Hematopoietic multipotent progenitor cell treated with erythropoietin and hydrocortisone succinate and interleukin-3 and kit ligand, for 8 days (in vitro differentiated cells): ENCODE data around the gene BRAF.
A peak's percentile ranks its signal among the peaks of the same experiment; 100 is the strongest.
"Not testable (repeated sequence)": the region's sequence is repeated elsewhere in the genome, so short reads cannot be mapped to it uniquely, and the experiment has no call there.

Experiments used
- DNase-seq: peaks from one replicate; pipeline ENCODE4 v3.0.0-alpha.2; 2015

BRAF gene

GRCh38 chr7:140924821-140925421 is at the start of gene BRAF:
Gene BRAF (minus strand): TSS chr7:140924929. CDS start chr7:140924703, 226 bp downstream.
- peak; percentile 87 for DNase-seq

- no peak for DNase-seq
Observed at GRCh38 chr7:140972876-140973829, 48.4 kb upstream of the BRAF start.

- no peak for DNase-seq
Observed at GRCh38 chr7:140972344-140972743, 47.6 kb upstream of the BRAF start.

DNA sequence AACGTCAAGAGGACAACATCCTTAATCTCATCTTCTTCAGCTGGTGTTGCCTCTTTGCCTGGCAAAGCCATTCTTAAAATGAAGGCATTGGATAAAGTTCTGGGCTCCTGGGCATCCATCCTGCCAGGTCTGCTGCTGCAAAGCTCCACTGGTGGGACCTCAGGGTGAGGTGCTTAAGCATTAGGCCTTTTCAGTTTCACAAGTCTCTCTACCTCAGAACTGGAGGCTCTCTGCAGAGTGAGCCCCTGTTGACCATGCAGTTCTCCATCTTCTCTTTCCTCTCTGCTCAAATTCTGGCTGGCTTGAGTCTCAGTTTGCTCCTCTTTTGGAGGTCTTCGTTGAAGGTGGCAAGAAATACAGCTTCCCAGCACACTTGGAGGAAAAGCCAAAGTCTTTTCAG is 42.7 kb upstream of the BRAF start:
- DNase-seq, result no peak

GRCh38 chr7:140966561-140967233 is 42.0 kb upstream of the BRAF start:
- DNase-seq, result no peak

GRCh38 chr7:140961117-140961516 is 36.4 kb upstream of the BRAF start:
- DNase-seq, result no peak

DNA sequence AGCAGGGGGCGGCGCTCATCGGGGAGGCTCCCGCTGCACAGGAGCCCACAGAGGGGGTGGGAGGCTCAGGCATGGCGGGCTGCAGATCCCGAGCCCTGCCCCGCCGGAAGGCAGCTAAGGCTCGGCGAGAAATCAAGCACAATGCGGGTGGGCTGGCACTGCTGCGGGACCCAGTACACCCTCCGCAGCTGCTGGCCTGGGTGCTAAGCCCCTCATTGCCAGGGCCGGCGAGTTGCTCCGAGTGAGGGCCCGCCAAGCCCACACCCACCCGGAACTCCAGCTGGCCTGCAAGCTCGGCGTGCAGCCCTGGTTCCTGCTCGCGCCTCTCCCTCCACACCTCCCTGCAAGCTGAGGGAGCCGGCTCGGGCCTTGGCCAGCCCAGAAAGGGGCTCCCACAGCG is 32.3 kb upstream of the BRAF start:
- DNase-seq, result not testable (repeated sequence)

- no peak for DNase-seq
Observed at GRCh38 chr7:140945940-140946339, 21.2 kb upstream of the BRAF start.

GRCh38 chr7:140942242-140942641 is 17.5 kb upstream of the BRAF start:
- not testable (repeated sequence) for DNase-seq

DNA sequence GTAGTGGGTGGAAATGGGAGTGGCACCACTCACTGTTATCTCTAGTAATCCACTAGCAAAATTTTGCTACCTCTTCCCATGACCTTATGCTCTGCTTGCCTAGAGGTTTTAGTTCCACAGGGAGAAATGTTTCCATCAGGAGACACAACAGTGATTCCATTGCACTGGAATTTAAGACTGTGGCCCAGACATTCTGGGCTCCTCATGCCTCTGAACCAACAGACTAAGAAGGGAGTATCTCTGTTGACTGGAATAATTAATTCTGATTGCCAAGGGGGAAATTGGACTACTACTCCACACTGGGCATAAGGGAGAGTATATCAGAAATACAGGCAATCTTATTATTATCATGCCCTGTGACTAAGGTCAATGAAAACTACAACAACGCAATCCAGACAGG is 16.2 kb upstream of the BRAF start:
- no peak for DNase-seq

- DNase-seq, result no peak
Observed at GRCh38 chr7:140937702-140938264, 13.1 kb upstream of the BRAF start.

GRCh38 chr7:140928491-140929309 is 4.0 kb upstream of the BRAF start:
- DNase-seq, result no peak

GRCh38 chr7:140927945-140928344 is 3.2 kb upstream of the BRAF start:
- not testable (repeated sequence) for DNase-seq

DNA sequence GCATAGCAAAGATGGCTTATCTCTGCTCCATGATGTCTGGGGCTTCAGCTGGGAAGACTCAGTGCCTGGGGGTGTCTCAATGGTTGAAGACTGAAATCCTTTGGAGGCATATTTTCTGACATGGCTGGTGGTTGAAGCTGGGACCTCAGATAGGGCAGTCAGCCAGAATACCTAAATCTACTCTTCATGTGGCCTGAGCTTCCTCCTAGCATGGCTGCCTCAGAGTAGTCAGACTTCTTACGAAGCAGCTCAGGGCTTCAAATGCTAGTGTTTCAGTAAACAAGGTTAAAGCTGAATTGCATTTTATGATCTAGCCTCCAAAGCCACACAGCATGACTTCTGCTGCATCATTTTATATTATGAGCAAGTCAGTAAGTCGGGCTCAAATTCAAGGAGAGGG is 2.6 kb upstream of the BRAF start:
- no peak for DNase-seq

DNA sequence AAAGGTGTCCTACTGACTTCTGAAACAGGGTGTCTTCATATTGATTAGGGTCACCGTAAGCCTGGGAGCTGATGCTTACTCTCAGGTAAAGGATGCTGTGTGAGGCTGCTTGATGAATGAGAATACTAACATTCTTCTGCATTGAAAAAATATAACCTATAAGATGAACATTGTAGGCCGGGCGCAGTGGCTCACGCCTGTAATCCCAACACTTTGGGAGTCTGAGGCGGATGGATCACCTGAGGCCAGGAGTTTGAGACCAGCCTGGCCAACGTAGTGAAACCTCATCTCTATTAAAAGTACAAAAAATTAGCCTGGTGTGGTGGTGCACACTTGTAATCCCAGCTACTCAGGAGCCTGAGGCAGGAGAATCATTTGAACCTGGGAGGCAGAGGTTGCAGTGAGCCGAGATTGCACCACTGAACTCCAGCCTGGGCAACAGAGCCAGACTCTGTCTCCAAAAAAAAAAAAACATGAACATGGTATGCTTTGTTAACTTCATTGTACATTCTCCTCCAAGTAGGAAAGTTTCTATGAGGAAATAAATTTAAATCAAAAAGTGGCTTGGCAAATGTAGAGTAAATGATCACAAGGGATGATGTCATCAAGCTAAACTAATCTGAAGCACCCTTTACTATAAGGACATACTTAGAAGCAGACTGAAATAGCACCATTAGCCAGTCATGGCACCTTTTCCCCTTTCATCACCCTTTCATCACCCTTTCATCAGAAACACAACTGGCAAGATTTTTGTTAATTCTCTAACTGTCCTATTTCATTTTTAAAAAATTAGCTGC is 1.5 kb upstream of the BRAF start:
- no peak for DNase-seq

- DNase-seq, result peak; percentile 58
Observed at GRCh38 chr7:140924019-140924820, 509 bp downstream of the BRAF start.

- DNase-seq, result peak; percentile 37
Observed at GRCh38 chr7:140923358-140924006, 1.2 kb downstream of the BRAF start.

DNA sequence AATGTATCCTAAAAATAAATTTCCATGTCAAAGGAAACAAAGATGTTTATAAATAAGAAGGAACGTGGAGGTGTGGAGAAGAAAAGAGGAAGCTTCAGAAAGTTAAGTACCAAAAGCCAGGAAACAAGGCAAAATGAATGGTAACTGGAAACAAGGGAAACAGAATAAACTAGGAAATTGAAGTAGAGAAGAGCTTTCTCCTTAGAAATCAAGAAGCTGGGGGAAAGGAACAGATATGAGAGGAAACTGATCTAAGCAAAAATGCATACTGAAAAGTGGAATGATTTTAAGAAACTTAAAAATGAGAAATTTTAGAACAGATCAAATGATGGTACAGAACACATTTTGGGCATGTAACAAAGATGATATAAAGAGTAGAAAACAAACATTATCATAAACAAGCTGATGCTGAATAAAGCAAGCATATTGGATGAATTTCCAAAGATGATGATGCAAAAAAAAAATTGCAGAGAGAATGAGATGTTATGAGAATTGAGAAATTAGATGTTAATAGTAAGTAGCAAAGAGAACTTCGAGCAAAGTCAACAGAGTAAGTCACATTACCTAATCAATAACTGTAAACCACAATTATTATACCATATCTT is 1.9 kb downstream of the BRAF start:
- no peak for DNase-seq

- DNase-seq, result no peak
Observed at GRCh38 chr7:140920745-140921144, 4.0 kb downstream of the BRAF start.

DNA sequence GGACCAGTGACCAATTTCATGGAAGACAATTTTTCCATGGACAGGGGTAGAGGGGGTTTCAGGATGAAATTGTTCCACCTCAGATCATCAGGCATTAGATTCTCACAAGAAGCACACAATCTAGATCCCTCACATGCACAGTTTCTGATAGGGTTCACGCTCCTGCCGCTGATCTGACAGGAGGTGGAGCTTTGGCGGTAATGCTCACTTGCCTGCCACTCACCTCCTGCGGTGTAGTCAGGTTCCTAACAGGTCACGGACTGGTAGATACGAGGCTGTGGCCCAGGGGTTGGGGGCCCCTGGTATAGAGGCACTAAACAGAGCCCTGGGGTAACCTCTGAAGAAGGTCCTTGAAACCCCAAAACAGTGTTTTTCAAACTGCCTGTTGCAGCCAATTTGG is 6.5 kb downstream of the BRAF start:
- DNase-seq, result no peak
